GM10847 (cell line): ENCODE measurements around the gene ABAT.

Source experiments
- POLR2A ChIP-seq: IDR thresholded peaks from 2 replicates; pipeline ENCODE4 v1.6.1; 2011; ENCODE audit not compliant: insufficient read length; ENCODE audit errors: extremely low read depth

Gene ABAT

DNA sequence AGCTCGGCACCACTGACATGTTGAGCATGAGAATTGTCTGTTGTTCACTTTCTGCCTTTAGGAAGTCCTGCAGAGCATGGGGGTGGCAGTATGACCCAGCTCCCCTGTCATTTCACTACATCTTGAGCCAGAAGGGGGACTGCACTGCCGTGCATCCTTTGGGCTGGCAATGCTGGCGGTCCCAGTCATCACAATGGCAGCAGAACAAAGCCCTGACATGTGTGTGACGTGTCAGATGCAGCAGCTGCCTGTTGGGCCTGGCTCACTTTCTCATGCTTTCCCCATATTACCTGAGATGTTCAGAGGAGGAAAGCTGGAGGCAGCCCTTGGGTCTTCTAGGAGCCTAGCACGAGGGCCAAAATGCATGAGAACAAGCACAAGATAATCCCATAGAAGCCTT is 6.3 kb upstream of the ABAT start:
- no peak for TF ChIP-seq POLR2A

DNA sequence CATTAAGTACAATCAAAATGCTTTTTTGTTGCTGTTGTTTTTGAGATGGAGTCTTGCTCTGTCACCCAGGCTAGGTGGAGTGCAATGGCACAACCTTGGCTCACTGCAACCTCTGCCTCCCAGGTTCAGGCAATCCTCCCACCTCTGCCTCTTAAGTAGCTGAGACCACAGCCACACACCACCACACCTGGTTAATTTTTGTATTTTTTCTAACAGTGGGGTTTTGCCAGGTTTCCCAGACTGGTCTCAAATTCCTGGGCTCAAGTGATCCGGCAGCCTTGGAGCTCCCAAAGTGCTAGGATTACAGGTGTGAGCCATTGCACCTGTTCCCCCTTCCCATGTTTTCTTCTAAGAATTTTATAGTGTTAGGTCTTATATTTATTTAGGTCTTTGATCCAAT is 4.9 kb upstream of the ABAT start:
- TF ChIP-seq POLR2A, result no peak

DNA sequence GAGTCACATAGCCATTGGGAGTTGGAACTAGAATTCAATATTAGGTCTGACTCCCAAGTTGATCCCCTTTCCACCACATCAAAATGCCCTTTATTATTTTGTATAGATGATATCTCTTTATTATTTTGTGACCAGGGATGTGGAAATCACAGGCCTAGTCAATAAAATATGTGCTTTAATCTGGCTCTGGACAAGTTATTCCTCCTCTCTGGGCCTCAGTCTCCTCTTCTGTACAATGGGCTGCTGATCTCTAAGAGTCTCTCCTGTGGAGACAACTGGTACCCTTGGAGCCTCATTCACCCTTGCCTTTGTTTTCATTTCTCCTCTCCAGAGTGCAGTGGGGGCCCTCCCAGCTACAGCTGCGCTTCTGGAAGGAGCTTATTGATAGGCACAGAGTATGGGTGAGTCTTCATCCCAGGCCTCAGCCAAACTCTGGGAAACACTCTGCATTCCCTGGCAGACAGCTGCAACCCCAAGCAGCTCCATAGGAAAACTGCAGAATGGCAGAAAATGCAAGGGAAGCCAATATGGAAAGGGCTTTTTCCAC is 4.3 kb upstream of the ABAT start:
- no peak for TF ChIP-seq POLR2A

DNA sequence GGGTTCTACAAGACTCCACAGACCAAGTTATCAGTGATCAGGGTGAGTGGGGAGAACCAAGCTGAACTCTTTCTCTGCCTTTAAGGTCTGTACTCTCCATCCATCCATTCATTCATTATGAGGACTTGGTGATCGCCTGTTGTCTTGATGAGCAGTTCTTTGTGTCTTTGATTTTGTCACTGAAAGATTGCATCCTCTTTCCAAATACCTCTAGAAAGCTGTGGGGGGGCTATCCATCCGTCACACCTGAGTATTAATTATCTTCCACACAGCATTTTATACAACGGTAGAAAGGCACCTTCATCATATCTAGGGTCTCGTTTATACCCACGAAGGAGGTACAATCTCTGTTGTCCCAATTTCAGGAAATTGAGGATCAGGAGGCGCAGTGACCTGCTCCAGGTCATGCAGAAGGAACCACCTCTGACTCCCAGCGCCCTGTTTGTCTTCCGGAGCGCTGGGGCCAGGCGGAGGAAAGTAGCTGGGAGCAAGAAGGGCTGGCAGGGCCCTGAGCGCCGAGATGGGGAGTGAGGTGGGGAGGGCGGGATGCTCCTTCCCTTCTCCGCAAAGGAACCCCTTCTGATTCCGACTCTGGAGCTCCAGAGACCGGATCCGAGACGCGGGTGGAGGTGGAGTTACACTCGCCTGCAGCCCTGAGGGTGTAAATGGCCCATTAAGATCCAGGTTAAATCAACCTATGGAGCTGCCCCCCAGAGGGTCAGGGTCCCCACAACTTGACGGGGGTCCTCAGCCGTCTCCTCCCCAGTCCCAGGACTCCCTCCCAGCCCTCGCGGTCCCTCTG is 605 bp upstream of the ABAT start:
- no peak for TF ChIP-seq POLR2A

DNA sequence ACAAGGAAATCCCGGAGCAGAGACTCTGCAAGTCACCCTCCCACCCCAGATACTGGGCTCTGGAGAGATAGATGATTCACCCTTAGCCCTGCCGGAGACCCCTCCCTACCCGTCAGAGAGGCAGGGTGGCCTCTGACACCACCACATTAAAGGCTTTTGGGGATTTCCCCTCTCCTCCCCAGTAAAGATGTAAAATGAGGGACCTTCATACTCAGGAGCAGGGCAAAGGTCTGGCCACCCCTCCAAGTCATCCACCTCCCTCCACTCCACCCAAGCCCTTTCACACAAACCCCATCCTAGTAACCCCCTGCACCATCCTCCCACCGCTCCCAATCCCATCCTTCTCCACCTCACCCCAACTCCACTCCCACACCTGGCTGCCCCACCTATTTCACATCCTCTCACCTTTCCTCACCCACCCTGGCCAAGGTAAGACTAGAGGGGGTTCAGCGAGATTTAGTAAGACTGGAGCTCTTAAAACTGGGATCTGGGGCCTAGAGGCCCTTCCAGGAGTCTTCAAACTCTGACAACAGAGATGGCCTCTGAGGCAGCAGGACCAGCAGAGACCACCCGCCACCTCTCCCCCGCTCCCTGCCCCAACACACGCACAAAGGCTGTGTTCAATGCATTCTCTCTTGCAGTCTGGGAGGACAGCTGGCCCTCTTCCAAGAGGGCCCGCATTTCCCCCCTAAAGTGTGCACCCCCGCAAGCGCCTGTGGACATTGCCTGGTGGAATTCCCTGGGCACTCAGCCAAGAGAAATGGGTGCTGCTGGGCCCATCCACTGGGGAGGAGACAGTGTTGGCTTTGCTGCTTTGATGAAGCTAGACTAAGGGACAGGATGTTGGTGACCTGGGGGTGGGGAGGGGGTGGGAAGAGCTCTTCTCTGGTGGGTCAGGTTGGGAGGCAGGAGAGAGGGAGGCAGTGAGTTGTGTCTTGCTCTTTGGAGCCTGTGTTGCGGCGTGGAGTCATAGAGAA is 1.1 kb downstream of the ABAT start:
- no peak for TF ChIP-seq POLR2A

DNA sequence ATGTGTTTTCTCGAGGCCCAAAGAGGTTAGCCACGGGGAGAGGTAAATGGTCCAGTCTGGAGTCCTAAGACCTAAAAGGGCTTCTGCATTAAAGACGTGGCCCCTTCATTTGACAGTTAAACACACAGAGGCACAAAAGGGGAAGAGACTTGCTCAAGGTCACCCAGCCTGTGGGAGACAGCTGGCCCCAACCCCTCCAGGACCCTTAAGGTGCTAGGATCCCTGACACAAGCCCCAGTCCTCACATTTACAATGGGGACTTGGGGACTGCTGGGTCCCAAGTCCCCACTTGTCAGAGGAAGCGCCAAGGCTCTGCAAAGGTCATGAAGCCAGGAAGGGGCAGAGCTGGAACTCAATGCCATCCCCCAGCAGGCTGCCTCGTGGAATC is 1.7 kb downstream of the ABAT start:
- no peak for TF ChIP-seq POLR2A

DNA sequence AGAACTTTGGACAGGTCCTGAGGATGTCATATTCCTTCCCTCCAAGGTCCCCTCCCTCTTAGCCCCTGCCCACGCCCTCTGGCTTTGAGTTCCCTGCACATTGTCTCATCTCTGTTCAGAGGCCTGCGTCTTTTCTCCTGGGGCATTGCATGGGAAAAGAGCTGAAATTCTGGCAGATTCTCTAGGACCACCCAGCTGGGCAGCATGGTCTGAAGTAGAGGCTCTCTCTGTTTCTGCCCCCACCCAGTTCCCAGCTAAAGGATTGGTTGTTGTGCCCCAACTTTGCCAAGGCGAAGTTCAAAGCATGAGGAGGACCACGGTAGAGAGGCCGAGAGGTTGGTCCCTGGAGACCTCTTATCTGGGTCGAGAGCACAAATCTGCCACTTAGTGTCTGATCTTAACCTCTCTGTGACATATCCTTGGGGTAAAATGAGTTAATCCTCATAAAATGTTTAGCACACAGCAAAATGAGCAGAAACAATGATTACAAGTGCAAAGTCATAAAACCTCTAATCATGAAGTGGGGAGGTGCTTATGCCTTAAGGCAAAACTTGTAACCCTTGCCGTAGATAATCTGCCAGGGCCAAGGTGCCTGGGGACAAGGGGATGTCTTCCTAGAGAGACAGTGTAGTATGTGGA is 2.4 kb downstream of the ABAT start:
- TF ChIP-seq POLR2A, result no peak

DNA sequence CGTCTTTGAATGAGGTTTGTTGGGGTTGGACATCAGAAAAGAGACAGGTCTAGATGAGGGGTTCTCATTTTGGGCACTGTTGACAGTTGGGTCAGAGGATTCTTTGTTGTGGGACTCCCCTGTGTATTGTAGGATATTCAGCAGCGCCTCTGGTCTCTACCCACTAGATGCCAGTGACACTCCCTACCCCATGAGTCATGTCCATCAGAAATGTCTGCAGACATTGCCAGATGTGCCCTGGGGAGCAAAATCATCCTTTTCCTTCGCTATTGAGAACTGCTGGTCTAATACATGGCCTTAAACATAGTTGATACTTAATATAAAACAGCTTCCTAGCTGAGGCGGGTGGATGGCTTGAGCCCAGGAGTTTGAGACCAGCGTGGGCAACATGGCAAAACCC is 3.1 kb downstream of the ABAT start:
- TF ChIP-seq POLR2A, result no peak

DNA sequence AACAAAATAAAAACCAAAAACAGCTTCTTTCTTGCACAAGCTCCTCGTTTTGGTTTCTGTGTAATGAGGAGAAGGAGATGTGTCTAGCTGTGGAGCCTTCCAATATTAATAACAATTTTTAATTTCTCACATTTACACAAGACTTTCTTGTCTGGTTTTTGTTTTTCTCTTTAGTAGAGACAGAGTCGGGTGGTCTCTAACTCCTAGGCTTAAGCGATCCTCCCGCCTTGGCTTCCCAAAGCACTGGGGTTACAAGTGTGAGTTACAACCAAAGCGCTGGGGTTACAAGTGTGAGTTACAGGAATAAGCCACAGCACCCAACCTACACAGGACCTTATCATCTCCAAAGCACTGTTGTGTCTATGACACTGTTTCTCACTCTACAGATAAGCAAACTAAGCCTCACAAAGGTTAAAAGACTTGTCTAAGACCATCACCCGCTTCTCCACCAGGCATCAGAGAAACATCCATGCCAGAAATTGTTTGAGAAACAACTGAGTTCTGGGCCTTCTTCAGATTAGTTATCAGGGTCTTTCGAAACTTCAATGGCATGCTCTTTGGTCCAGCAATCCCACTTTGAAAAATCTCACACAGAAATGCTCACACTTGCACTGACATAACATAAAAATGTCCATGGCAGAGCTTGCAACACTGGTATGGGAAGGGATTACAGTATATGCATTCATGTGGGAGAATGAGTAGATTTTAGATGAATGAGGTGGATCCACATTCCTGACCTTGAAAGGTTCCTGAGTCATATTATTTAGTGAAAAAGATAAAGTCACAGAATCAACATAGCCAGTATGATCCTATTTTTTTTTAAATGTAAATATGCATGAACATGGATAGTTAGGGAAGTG is 3.9 kb downstream of the ABAT start:
- no peak for TF ChIP-seq POLR2A

DNA sequence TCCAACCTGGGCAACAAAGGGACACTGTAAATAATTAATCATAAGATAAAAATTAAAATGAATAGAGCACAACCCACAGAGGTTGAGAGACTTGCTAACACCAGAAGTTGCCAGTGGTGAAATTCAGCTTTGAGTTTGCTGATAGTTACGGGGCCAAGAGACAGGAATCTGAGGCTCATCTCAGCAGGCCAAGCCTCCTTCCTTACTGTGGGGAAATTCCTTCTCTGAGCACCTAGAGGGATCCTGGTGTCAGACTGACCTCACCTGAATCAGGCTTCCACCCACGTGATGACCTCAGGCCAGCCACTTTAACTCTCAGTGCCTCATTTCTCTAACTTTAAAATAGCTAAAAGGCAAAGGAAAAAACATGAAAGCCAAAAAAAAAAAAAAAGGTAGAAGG is 4.7 kb downstream of the ABAT start:
- no peak for TF ChIP-seq POLR2A

DNA sequence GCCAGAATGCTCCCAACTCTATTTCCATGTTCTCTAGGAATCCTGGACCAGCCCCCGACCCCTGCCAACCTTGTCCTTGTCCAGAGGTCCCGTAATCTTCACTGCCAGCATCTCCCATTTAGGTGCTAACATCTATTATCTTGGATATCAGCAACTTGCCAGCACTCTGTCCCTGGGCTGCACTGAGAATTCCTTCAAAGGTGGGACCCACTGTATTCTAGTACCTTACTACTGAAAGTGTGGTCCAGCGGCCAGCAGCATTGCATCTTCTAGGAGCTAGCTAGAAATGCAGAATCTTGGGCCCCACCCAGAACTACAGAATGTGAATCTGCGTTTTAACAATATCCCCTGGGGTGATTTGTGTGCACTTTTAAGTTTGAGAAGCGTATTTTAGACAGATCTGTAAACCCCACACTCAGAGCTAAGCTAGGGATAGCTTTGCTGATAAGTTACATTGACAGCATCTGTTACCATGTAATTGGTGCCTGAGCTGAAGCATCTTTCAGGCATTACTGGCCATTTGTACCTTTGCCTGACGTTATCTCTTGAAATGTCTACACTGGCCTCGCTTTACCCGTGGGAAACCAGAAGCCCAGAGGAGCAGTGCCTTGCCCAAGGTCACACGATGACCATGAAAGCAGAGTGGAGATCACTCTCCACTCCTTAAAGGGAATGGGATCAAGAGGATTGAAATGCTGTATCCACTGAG is 8.3 kb downstream of the ABAT start:
- no peak for TF ChIP-seq POLR2A

DNA sequence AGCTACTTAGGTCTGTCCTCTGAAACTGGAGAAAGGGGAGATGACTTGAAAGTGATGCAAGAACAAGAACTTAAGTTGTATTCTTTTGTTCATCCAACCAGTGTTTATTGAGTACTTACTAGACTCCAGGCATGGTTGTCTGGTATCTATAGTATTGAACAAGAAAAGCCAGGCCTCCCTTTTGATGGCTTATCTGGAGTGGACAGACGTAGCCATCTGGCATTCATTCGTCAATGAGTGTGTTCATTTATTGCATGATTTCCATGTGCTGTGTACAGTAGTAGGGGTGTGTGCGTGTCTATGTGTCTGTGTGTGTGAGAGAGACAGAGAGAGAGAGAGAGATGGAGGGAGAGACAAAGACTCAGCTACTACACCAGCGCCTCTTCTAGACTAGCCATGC is 9.2 kb downstream of the ABAT start:
- no peak for TF ChIP-seq POLR2A

DNA sequence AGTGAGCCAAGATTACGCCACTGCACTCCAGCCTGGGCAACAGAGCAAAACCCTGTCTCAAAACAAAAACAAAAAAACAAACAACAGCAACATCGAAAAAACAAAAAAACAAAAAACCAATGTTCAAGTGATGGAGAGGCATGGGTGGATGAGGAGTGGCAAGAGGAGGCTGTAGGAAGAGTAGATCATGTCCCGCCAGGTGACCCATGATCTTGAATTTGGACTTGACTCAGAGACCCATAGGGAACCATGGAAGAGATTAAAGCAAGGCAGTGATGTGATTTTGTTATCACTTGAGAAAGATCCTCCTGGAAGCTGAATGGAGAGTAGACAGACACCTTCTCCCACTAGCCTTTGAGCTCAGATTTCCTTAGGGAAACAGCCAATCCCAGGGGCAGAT is 11.2 kb downstream of the ABAT start:
- no peak for TF ChIP-seq POLR2A
